Cardiac muscle cell (in vitro differentiated cells and primary cell): ENCODE results near the gene RBKS. TPM values are rescaled to one million over a fixed set of nuclear protein-coding genes. Genes with fewer than 3 reads are reported as not detected.

Experiments
- DNase-seq, 2 donors: peaks; one replicate each; pipeline versions ENCODE4 v3.0.0 to v3.0.0-alpha.2; 2010 to 2017; ENCODE audit warnings: low read depth in 1 of 2, low spot score in 1 of 2
- H3K27ac ChIP-seq: fragments of 200-600 bp; sonication (generic); 2 replicates; pipeline ENCODE4 v1.5.1; 2016
- H3K27me3 ChIP-seq: fragments of 200-600 bp; sonication (generic); 2 replicates; pipeline ENCODE4 v1.6.0; 2016; ENCODE audit warnings: control low read depth
- H3K36me3 ChIP-seq: fragments of 200-600 bp; sonication (generic); 2 replicates; pipeline ENCODE4 v1.5.1; 2016; ENCODE audit warnings: control low read depth
- H3K4me1 ChIP-seq: fragments of 200-600 bp; sonication (generic); 2 replicates; pipeline ENCODE4 v1.8.1; 2017; ENCODE audit warnings: low read depth, mild to moderate bottlenecking, mixed run types
- H3K4me3 ChIP-seq: fragments of 200-600 bp; sonication (generic); 2 replicates; pipeline ENCODE4 v1.5.1; 2016; ENCODE audit warnings: mild to moderate bottlenecking
- H3K9me3 ChIP-seq: fragments of 200-600 bp; sonication (generic); 2 replicates; pipeline ENCODE4 v1.5.1; 2017; ENCODE audit warnings: low read depth, mild to moderate bottlenecking, control low read depth
- polyA plus RNA-seq: library from polyadenylated mRNA; unstranded; fragments of >200 nt; fragmentation: Nextera tagmentation; extraction: Ambion mirVana; gene quantifications from 2 replicates; pipeline ENCODE4 v1.2.1, GENCODE V29; 2016
- total RNA-seq: library from RNA; depleted of rRNA; stranded (reverse); fragments of >200 nt; gene quantifications from 2 replicates; pipeline ENCODE4 v1.2.3, GENCODE V29; 2016
- TF ChIP-seq, protein P1 (sequence below): IDR thresholded peaks from 2 replicates; pipeline ENCODE4 v1.5.1; 2012; ENCODE audit warnings: low read depth, mild to moderate bottlenecking, low read length

The RBKS gene
- total and polyA plus RNA-seq, 2 experiments from 2014 or later, result 4.1 to 6.9 TPM

DNA sequence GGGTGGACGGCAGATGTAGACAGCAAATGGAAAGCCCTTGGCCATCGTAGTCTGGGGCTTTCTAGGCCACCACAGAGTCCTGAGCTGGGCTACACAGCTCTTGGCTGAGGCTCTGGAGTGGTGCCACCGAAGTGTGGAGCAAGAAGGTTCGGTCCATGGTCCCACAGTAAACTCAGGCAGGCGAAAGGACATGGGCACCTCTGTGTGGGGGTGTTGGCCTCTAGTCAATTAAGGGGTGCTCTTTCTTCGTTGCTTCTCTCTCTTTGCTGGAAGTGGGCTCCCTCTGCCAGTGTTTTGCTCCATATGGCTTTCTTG is 153.3 kb downstream of the RBKS start:
- TF ChIP-seq, protein P1, sequence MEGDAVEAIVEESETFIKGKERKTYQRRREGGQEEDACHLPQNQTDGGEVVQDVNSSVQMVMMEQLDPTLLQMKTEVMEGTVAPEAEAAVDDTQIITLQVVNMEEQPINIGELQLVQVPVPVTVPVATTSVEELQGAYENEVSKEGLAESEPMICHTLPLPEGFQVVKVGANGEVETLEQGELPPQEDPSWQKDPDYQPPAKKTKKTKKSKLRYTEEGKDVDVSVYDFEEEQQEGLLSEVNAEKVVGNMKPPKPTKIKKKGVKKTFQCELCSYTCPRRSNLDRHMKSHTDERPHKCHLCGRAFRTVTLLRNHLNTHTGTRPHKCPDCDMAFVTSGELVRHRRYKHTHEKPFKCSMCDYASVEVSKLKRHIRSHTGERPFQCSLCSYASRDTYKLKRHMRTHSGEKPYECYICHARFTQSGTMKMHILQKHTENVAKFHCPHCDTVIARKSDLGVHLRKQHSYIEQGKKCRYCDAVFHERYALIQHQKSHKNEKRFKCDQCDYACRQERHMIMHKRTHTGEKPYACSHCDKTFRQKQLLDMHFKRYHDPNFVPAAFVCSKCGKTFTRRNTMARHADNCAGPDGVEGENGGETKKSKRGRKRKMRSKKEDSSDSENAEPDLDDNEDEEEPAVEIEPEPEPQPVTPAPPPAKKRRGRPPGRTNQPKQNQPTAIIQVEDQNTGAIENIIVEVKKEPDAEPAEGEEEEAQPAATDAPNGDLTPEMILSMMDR, result no peak
- Histone ChIP-seq H3K9me3 (no peaks in the 10 kb centered on the region), H3K36me3 (no peaks in the 10 kb centered on the region), H3K4me1 (peaks cover 8% of the 10 kb centered on the region), H3K27me3 (peaks cover 7% of the 10 kb centered on the region), H3K27ac (no peak overlapping the region), H3K4me3 (no peak overlapping the region)
- no peak for DNase-seq

DNA sequence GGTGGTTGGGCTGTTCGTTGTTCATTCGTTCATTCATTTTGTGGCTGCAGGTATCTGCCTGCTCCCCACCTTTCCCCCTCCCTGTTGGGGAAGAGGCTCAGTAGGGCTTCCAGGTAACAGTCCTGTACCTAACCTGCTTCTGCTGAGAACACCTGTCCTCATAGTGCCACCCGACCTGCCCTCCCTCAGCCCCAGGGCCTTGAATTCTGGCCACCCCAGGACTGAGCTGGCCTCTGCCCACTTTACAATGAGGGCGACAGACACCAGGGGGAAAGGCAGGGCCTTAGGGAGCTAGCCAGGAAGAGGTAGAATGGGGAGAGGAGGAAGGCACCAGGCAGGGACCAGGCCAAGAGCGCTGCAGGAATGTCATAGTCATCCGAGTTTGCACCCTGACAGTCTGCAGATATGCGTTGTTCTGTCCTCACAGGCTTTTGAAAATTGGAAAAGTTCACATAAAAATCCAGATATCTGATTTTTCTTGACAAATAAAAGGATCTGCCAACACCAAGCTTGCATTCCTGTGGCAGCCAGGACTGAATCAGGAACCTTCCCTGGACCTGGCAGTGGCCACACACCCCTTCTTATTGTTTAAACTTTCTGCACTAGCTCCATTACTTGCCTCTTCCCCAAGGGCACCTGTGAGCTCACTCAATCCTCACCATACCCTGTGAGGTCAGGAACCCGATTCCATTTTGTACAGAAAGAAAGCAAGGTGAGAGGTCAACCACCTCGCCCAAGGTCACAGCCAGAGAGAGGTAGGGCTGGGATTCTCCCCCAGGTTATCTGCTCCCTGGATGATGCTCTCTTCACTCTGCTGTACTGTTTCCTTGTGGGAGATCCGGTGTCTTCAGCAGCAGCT is 153.9 kb downstream of the RBKS start:
- H3K27ac ChIP-seq, result no peak overlapping the region

DNA sequence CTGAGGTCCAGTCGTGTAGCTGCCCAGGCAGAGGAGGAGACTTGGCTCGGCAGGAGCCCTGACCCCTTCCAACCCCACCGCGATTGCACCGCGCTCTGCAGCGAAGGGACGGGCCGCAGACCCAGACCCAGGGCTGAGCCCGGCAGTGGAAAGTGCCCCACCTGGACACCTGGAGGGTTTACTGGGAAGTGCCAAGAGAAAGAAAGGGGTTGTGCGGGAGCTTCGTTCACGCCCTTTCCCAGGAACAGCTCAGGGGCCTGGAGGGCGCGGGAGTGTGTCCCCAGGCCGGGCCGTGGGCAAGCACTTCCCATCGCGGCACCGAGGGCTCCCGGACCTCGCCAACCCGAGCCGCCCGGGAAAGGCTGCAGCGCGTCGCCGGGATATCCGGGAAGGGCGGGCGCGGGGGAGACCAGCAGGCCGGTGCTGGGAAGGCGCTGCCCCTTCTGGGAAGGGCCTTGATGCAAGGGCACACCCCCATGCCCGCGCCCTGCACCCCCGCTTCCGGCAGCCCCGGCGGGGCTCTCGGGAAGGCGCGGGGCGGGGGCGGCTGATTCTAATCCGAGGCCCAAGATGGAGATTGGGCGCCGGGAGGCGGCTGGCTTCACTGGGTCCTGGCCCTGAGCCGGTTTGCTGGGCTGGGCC is 154.8 kb downstream of the RBKS start:
- Histone ChIP-seq H3K4me3 (peak overlapping the region; percentile 22), H3K27ac (no peak overlapping the region), H3K36me3 (no peaks in the 10 kb centered on the region), H3K9me3 (no peaks in the 10 kb centered on the region), H3K4me1 (peaks cover 8% of the 10 kb centered on the region), H3K27me3 (peaks cover 7% of the 10 kb centered on the region)
- TF ChIP-seq, protein P1, result no peak
- peak; percentile 48 to 90 for DNase-seq

More for the DNA sequence above, 153.9 kb downstream of the RBKS start:
- peaks cover 8% of the 10 kb centered on the region for H3K4me1 ChIP-seq
- H3K36me3 ChIP-seq, result no peaks in the 10 kb centered on the region
- H3K4me3 ChIP-seq, result no peak overlapping the region
- DNase-seq, result peak in 1 of 2 donors; percentile 26
- peaks cover 7% of the 10 kb centered on the region for H3K27me3 ChIP-seq
- no peaks in the 10 kb centered on the region for H3K9me3 ChIP-seq
- TF ChIP-seq, protein P1, result no peak

DNA sequence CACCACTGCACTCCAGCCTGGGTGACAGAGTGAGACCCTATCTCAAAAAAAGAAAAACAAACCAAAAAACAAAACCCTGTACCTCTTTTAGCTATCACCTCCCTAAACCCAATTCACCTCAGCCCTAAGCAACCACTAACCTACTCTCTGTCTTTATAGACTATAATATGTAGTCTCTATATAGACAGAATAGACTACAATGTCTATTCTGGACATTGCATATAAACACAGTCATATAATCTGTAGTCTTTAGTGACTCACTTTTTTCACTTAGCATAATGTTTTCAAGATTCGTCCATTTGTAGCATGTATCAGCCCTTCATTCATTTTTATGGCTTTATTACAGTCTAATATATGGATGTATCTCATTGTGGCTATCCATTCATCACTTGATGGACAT is 155.9 kb downstream of the RBKS start:
- Histone ChIP-seq H3K27me3 (peaks cover 7% of the 10 kb centered on the region), H3K9me3 (no peaks in the 10 kb centered on the region), H3K36me3 (no peaks in the 10 kb centered on the region), H3K4me1 (peaks cover 8% of the 10 kb centered on the region), H3K4me3 (no peak overlapping the region), H3K27ac (no peak overlapping the region)
- no peak for DNase-seq
- TF ChIP-seq, protein P1, result no peak

Other genes with a start within 250 kb of the RBKS start
- 37.8 and 38.0 TPM in 2 replicates for gene SUPT7L, start 226.8 kb downstream of the RBKS start, total RNA-seq
- gene SUPT7L, start 226.8 kb downstream of the RBKS start, polyA plus RNA-seq, result 34.3 and 38.3 TPM in 2 replicates
- gene SLC4A1AP, start 226.5 kb downstream of the RBKS start, total RNA-seq, result 30.2 and 34.8 TPM in 2 replicates
- 35.9 and 40.3 TPM in 2 replicates for gene SLC4A1AP, start 226.5 kb downstream of the RBKS start, polyA plus RNA-seq
- gene MRPL33, start 118.7 kb downstream of the RBKS start, total RNA-seq, result 46.6 and 78.6 TPM in 2 replicates
- 240 and 271 TPM in 2 replicates for gene MRPL33, start 118.7 kb downstream of the RBKS start, polyA plus RNA-seq
- 31.8 and 33.3 TPM in 2 replicates for gene BABAM2, start 342 bp upstream of the RBKS start, total RNA-seq
- gene BABAM2, start 342 bp upstream of the RBKS start, polyA plus RNA-seq, result 57.8 and 83.3 TPM in 2 replicates